Limb (tissue), 2 donors: ENCODE measurements around the gene COMMD9.

Source experiments
- DNase-seq, 2 donors: peaks; one replicate each; pipeline ENCODE4 v3.0.0-alpha.2; 2016; ENCODE audit errors: extremely low spot score in 2 of 2

The COMMD9 gene

DNA sequence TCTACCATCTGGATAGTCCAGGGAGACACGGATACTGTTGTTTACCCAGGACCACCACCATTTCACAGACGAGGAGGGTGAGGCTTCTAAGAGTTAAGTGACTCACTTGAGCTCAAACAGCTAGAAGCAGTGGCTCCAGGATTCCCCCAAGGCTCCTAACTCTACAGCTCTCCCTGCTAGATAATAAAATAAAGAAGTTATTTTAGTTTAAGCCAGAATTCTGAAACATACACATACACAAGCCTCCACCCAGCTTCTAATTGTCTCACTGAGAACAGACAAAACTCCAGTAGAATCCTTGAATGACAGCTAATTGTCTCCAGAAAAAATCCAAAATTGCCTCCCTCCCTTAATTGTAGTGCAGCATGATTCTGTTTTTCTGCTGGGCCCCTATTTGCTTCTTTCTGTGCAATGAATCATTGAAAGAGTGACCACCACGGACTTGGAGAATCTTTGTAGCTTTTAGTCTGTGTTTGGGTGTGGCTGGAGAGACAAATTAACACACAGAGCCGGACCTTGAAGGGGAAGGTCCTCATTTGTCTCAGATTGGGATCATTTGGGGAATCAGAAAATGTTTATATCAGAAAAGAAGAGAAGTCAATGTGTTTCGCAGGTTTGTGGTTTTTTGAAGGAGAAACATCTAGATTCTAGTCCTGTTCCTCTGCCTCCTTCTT lies 64.9 kb downstream of the COMMD9 start:
- no peak for DNase-seq

GRCh38 chr11:36222831-36223635 lies 66.2 kb downstream of the COMMD9 start:
- DNase-seq = no peak
